Stimulated activated CD4-positive, alpha-beta T cell treated with anti-CD3 and anti-CD28 coated beads, Interleukin-2, amount 100 ng/mL, for 24 hours (primary cell): ENCODE data around the gene CHMP6.

Experiments used
- DNase-seq, 2 donors: peaks; one replicate each; pipeline ENCODE4 v3.0.0-alpha.2; 2020

Gene CHMP6

DNA sequence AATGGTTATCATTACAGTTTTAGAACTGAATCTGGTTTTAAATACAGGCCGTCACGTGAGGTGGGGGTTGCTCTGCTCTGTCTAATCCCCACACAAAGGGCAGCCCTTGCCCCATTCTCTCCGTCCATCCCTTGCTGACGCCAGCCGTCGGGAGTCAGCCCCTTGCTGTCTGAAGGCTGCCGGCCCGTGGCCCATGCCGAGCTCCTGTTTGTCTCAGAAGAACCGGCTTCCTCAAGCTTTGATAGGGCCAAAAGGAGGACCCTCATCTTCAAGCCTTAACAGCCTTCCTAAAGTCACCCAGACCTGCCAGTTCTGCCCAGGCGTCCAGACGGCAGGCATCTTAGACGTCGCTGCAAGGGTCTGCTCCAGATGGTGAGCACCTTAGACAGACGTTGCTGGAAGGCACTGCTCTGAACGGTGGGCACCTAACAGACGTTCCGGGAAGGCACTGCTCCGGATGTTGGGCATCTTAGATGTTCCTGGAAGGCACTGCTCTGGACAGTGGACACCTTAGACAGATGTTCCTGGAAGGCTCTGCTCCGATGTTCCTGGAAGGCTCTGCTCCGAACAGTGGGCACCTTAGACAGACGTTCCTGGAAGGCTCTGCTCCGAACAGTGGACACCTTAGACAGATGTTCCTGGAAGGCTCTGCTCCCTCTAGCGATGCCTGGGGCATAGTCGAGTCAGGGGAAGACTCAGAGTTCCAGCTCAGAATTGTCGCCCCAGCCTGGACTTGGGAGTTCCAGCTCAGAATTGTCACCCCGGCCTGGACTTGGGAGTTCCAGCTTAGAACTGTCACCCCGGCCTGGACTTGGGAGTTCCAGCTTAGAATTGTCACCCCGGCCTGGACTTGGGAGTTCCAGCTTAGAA is 35.1 kb upstream of the CHMP6 start:
- no peak for DNase-seq

DNA sequence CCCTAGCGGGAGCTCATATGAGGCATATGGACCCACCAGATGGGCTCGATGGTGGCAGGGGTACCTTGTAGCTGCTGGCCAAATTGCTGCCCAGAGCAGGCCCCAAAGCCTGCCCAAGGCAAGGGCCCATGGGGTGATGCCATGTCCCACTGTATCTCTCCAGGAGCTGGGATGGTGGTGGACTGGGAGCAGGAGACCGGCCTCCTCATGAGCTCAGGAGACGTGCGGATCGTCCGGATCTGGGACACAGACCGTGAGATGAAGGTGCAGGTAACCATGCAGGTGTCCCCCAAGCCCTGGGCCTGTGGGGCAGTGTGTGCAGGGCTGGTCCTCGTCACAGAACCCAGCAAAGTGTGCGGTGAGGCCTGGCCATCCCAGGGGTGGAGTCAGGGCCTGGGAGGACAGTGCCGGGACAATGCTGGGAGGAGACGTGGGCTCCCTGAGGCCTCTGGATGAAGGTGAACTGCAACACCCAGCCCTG is 34.1 kb upstream of the CHMP6 start:
- no peak for DNase-seq

DNA sequence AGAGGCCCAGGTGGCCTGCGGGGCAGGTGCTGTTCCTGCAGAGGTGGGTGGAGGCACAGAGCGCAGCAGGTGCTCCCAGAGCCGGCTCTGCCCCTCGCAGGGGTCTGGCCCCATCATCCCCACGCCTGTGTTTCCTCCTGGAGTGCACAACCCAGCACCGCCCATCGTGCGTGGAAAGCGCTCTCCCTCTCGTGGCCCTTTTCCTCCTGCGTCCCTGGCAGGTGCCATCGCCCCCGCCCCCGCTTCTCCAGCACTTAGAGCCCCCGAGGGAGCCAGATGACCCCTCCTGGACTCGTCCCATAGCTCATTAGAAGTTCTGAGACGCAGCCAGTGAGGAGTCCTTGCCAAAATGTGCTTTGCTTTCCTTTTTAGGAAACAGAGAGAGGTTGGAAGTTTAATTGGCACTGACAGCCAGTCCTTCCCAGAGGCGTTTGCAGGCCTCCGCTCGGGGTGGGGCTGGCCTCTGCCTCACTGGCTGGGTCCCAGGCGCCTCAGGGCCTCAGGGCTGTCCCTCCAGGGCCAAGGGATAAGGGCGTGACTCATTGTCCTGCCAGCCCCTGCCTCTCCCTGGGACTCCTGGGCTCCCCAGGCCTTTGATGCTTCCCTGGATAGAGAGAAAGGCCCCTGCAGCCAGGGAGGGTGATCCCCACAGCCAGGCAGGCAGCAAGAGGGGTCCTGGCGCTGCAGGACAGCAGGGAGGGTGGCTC is 32.2 kb upstream of the CHMP6 start:
- no peak for DNase-seq

- no peak for DNase-seq
Observed at GRCh38 chr17:80960037-80960796, 31.4 kb upstream of the CHMP6 start.

DNA sequence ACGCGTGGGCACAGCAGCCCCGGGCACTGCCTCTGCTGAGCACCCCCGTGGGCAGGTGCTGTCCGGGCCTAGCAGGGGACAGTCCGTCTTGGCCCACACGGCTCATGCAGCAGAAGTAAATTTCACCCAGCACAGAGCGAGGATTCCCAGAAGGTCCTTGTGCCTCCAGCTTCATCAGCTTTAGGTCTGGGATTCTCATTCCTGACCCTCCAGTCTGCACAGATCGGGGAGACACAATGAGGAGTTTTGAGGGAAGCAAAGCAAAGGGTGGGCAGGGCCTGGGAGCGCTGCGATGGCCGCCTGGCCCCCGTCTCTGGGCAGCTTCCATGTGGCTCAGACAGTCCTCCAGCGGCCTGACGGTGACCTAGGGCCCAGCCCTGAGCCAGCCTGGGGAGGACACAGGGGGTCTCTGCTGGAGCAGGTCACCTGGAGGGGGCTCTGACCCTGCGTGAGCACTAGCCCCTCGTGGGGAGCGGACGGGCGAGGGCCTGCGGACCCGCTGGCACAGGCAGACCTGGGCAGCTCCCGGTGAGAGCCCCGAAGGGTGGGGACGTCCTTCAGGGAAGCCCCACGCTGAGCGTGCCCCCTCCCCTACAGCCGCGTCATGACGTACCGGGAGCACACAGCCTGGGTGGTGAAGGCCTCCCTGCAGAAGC is 30.7 kb upstream of the CHMP6 start:
- no peak for DNase-seq

DNA sequence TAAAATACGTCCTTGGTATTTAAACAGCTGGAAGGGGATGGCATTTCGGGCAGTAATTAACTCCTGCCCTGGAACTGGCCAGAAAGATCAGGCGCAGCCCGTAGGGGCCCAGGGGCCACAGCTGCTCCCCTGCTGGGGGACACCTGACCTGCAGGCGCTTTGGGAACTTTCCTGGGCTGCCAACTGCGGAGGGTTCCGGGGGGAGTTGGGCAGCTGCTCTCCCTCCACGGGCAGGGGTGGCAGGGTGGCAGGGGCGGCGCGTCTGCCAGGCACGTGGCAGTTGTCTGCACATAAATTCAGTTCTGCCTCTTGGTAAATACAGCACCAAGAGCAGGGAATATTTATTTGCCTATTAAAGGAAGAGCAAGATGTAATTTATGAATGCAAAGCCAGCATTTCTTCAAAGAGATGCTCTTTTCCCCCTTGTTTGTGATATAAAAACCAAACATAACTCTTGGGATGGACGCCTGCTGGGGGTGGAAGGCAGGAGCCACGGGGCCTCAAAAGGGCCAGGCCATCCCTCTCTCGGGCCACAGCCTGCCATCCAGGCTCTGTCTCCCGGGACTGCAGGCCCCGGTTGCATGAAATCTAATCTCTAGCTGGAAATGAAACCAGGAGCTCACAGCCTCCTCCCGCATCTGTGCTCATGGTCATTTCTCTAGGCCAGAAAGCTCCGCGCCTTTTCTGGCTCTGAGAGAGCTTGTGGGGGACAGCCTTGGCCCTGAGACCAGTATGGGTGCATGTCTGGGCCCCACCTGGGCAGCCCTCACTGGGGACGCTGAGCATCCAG is 29.9 kb upstream of the CHMP6 start:
- no peak for DNase-seq

- no peak for DNase-seq
Observed at GRCh38 chr17:80962356-80963329, 29.0 kb upstream of the CHMP6 start.

GRCh38 chr17:80963812-80964543 is 27.7 kb upstream of the CHMP6 start:
- no peak for DNase-seq

GRCh38 chr17:80964544-80964856 is 27.1 kb upstream of the CHMP6 start:
- no peak for DNase-seq

- no peak for DNase-seq
Observed at GRCh38 chr17:80964859-80965580, 26.6 kb upstream of the CHMP6 start.

- no peak for DNase-seq
Observed at GRCh38 chr17:80965606-80966005, 26.0 kb upstream of the CHMP6 start.

DNA sequence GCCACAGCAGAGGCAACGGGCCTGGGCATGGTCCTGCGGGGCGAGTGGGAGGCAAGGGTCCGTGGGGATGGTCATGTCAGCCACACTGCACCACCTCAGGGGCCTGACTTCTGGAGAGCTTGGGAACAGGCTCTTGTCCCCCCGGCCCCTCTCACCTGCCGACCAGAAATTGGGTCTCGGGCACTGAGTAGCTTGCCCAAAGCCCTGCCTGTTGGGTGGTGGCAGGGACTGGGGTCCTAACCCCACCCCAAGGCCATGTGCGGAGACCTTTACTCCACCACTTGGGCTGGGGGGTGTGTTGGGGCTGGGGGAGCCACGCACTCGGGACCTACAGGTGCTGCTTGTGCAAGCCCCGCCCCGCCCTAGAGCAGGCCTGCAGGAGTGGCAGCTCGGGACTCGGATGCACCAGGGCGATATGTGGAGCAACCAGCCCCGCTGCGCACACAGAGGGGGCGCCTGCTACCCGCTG is 24.2 kb upstream of the CHMP6 start:
- peak in 1 of 2 donors; percentile 16 for DNase-seq

DNA sequence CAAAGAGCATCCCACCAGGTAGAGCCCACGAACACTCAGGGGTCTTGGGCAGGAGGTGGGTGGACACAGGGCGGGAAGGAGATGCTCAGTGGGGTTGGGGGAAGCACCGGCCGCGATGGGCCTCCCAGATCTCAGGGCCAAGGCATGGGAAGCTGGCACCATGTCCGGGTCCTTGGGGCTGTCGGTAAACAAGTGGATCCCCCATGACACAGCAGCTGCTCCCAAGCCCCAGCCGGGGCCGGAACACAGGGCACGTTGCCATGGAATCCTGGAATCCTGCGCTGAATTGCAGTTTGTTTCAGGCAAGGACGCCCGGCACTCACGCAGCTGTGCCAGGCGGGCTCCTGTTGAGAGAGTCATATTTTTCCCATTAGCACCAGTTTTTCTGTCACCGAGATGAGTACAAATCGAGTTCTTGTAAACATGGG is 23.0 kb upstream of the CHMP6 start:
- DNase-seq, result no peak

DNA sequence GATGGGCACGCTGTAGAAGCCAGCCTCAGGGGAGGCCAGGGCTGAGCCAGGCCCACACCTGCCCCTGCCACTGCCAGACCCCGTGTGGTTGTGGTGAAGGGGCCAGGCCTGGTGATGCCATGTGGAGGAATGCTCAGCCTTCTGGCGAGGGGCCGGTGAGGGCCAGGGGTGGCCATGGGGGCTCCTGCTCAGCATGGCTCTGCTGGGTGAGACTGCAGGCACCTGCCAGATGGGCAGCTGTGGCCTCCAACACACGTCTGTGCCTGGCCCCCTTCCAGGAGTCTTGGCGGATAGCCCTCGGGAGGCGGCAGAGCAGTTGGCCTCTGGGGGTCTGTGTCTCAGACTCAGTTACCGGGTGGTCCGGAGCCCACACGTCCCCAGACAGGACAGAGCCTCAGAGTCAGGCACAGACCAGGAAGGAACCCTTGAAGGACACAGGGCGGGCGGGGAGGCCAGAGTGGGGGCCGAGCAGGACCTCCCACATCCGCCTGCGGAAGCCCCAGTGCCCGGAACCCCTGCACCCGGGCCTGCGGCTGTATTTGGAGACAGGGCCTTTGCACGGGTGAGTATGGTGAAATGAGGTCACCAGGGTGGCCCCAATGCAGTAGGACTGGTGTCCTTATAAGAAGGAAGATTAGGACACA is 22.5 kb upstream of the CHMP6 start:
- no peak for DNase-seq

DNA sequence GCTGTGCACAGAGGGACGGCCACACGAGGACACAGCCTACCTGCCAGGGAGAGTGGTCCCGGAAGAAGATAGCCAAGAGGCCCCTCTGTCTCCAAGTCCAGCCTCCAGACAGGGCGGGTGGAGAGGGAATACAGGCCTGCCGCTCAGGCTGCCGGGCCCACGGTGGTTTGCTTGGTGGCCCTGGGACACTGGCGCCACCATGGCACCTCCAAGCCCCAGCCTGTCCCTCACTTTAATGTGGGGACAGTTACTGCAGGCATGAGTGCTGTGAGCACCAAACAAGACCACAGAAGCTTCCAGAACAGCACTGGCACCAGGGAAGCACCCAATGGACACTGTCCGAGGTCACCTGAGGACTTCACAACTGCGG is 22.0 kb upstream of the CHMP6 start:
- DNase-seq, result no peak

DNA sequence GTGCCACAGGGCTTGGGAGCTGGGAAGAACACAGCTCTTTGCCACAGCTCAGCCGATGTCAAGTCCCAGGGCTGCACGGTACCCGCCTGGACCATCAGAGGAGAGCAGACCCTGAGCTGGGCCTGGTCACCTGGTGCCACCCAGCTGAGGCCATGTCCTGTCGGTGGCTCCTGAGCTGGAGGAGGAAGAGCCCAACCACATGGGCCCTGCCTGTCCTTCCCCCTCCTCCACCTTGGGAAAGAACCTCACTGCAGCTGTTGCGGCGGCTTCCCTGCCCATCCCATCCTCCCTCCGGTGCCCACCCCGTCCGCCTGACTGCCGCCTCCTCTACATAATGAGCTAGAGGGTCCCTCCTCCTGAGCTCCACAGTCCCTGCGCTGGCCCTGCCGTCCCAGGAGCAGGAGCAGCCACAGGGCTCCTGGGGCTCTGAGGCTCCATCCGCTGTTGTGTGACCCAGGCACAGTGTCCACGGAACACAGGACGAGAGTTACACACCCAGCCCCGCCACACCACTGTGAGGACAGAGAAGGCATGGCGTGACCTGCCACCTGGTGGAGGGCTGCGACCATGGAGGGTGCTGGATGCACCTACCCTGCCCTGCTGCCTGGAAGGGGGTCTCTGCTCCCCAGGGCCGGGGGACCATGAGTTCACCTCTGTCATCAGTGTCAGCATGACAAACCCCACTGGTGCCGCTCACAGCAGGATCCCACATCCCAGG is 21.4 kb upstream of the CHMP6 start:
- peak; percentile 54 to 65 for DNase-seq

GRCh38 chr17:80970762-80971703 is 20.6 kb upstream of the CHMP6 start:
- DNase-seq, result no peak
